Daoy (cell line): ENCODE measurements around the gene ATP2A3. TPM values are rescaled to one million over a fixed set of nuclear protein-coding genes. Genes with fewer than 3 reads are reported as not detected.

Source experiments
- DNase-seq: peaks from one replicate; pipeline ENCODE4 v3.0.0-alpha.2; 2015; ENCODE audit warnings: low read depth
- total RNA-seq: library from RNA; depleted of rRNA; stranded (reverse); fragments of >200 nt; shearing (Covaris generic); gene quantifications from 2 replicates; pipeline ENCODE4 v1.2.3, GENCODE V29; 2014

The ATP2A3 gene
- total RNA-seq, 1 experiment from 2014 or later: 0.57 TPM

GRCh38 chr17:3912827-3913226 is 51.4 kb downstream of the ATP2A3 start:
- no peak for DNase-seq

- DNase-seq: no peak
Observed at GRCh38 chr17:3911271-3912053, 52.8 kb downstream of the ATP2A3 start.

- DNase-seq: no peak
Observed at GRCh38 chr17:3910420-3911270, 53.6 kb downstream of the ATP2A3 start.

- no peak for DNase-seq
Observed at GRCh38 chr17:3909257-3909656, 55.0 kb downstream of the ATP2A3 start.

- no peak for DNase-seq
Observed at GRCh38 chr17:3907483-3908216, 56.6 kb downstream of the ATP2A3 start.

- no peak for DNase-seq
Observed at GRCh38 chr17:3906881-3907280, 57.4 kb downstream of the ATP2A3 start.

- DNase-seq: no peak
Observed at GRCh38 chr17:3905017-3905520, 59.2 kb downstream of the ATP2A3 start.

GRCh38 chr17:3904501-3904900 is 59.7 kb downstream of the ATP2A3 start:
- DNase-seq: no peak

- DNase-seq: no peak
Observed at GRCh38 chr17:3903881-3904290, 60.4 kb downstream of the ATP2A3 start.

GRCh38 chr17:3903051-3903825 is 61.0 kb downstream of the ATP2A3 start:
- no peak for DNase-seq

- DNase-seq: no peak
Observed at GRCh38 chr17:3900646-3901045, 63.6 kb downstream of the ATP2A3 start.

- no peak for DNase-seq
Observed at GRCh38 chr17:3897731-3898130, 66.5 kb downstream of the ATP2A3 start.

GRCh38 chr17:3896968-3897235 is 67.3 kb downstream of the ATP2A3 start:
- DNase-seq: no peak

- no peak for DNase-seq
Observed at GRCh38 chr17:3896108-3896967, 67.9 kb downstream of the ATP2A3 start.

GRCh38 chr17:3895354-3895753 is 68.9 kb downstream of the ATP2A3 start:
- DNase-seq: no peak

- peak; percentile 77 for DNase-seq
Observed at GRCh38 chr17:3894911-3895343, 69.3 kb downstream of the ATP2A3 start.

- DNase-seq: no peak
Observed at GRCh38 chr17:3894188-3894587, 70.0 kb downstream of the ATP2A3 start.

GRCh38 chr17:3893720-3894116 is 70.5 kb downstream of the ATP2A3 start:
- DNase-seq: no peak

- peak; percentile 93 for DNase-seq
Observed at GRCh38 chr17:3893003-3893719, 71.1 kb downstream of the ATP2A3 start, which contains the start of gene CAMKK1. Gene CAMKK1, minus strand, starts transcription at chr17:3893053. Its CDS starts 7,366 bp downstream, at chr17:3885687.
